ENCODE measurements around the gene GALNT6. TPM values are rescaled to one million over a fixed set of nuclear protein-coding genes. Genes with fewer than 3 reads are reported as not detected.

The GALNT6 gene
- total and polyA plus RNA-seq, 2 donors (not counting 3 experiments of a cell fraction or from before 2014, with no cell fraction given) = 18.7 to 39.2 TPM

DNA sequence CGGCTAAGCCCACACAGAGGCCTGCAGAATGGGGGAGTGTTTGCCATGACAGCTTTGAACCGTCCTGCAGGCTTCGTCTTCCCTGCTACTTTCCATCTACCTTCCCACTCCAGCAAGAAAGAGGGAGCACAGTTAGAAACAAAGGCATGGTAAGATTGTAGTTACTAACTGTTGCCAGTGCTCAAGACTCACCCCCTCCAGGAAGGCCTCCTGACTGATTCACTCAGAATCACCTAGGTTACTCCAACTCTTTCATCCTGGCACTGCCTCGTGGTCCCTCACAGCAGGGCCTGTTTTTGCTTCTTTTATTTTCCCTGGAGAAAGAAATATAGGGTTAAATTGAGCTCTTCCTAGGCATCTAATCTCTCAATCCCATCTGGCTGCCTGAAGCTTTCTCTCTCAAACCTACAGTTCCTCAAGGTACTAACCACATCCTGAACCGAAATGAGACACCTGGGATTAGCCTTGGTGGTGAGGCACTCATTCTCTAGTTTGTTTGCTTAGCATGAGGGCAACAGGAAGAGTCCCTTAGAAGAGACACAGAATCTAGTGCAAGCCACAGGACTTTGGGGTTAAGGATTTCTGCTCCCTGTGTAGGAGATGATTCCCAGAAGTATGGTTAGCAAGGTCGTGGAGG lies 7.8 kb downstream of the GALNT6 start:
- no peak for TF ChIP-seq GATA2 (IDR thresholded peaks at IDR 0.05; ENCODE audit: insufficient read depth, insufficient read length, low read depth, low read length)
- no peak for TF ChIP-seq MAX (IDR thresholded peaks at IDR 0.05; ENCODE audit: insufficient read depth, insufficient read length)
- no peak for TF ChIP-seq POLR2AphosphoS5 (IDR thresholded peaks at IDR 0.05; ENCODE audit: insufficient read depth, low read depth, low read length)
- no peak for TF ChIP-seq EZH2 (IDR thresholded peaks at IDR 0.05; ENCODE audit: borderline replicate concordance, low read depth, low read length, severe bottlenecking)
- TF ChIP-seq, protein P1, sequence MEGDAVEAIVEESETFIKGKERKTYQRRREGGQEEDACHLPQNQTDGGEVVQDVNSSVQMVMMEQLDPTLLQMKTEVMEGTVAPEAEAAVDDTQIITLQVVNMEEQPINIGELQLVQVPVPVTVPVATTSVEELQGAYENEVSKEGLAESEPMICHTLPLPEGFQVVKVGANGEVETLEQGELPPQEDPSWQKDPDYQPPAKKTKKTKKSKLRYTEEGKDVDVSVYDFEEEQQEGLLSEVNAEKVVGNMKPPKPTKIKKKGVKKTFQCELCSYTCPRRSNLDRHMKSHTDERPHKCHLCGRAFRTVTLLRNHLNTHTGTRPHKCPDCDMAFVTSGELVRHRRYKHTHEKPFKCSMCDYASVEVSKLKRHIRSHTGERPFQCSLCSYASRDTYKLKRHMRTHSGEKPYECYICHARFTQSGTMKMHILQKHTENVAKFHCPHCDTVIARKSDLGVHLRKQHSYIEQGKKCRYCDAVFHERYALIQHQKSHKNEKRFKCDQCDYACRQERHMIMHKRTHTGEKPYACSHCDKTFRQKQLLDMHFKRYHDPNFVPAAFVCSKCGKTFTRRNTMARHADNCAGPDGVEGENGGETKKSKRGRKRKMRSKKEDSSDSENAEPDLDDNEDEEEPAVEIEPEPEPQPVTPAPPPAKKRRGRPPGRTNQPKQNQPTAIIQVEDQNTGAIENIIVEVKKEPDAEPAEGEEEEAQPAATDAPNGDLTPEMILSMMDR (IDR thresholded peaks at IDR 0.05; ENCODE audit: extremely low read depth in 1 of 2, insufficient read depth in 1 of 2, low read depth in 1 of 2, low read length in 2 of 2) = no peak
- TF ChIP-seq FOS (IDR thresholded peaks at IDR 0.05; ENCODE audit: borderline replicate concordance, insufficient read depth, low read length) = no peak
- TF ChIP-seq JUN (IDR thresholded peaks at IDR 0.05; ENCODE audit: borderline replicate concordance, insufficient read depth, insufficient read length, low read depth) = no peak
- no peak for TF ChIP-seq POLR2A (IDR thresholded peaks at IDR 0.05; ENCODE audit: low read depth, low read length)
- no peak for TF ChIP-seq MYC (IDR thresholded peaks at IDR 0.05; ENCODE audit: low read depth, low read length)
- peaks cover 4% of the 10 kb centered on the region for H3K4me1 ChIP-seq (ENCODE audit: control insufficient read depth, extremely low read depth, insufficient read depth, low read length)
- dilution Hi-C loops (cut with MboI; ENCODE audit: extremely low pct_ligation_motif_present, low sequenced_read_pairs) (no loop called here), intact Hi-C loops (cut with micrococcal nuclease) (no loop called here)
- H3K4me2 ChIP-seq (ENCODE audit: insufficient read depth, low read length) = no peak overlapping the region
- ChIA-PET CTCF (interaction anchor here (1.2 kb wide), 1 partner anchor 15 kb away, joined by 3 read pairs; no protein-coding TSS in a partner anchor), POLR2A (no interaction called here)
- no peaks in the 10 kb centered on the region for H3K9me1 ChIP-seq (replicated peaks; ENCODE audit: control insufficient read depth, extremely low read depth, insufficient read depth, low read length)
- no peak overlapping the region for H3K27ac ChIP-seq (ENCODE audit: insufficient read depth, low read depth, low read length)
- no peak overlapping the region for H3K9ac ChIP-seq (replicated peaks; ENCODE audit: extremely low read depth, insufficient read depth, low read length)
- no peaks in the 10 kb centered on the region for H4K20me1 ChIP-seq (replicated peaks; ENCODE audit: control insufficient read depth, extremely low read depth, insufficient read depth, low read length)
- no peak for FAIRE-seq
- H3K9me3 ChIP-seq (replicated peaks; ENCODE audit: control insufficient read depth, insufficient read depth, low read length) = no peaks in the 10 kb centered on the region
- H3K36me3 ChIP-seq (ENCODE audit: control insufficient read depth in 2 of 2, extremely low read depth in 1 of 2, insufficient read depth in 2 of 2, low read length in 2 of 2) = no peaks in the 10 kb centered on the region
- BruUV-seq (replicated peaks) = no TSS peak
- H3K79me2 ChIP-seq (ENCODE audit: control insufficient read depth, insufficient read depth, low read length) = no peaks in the 10 kb centered on the region
- no peak overlapping the region for H3K4me3 ChIP-seq (replicated peaks in 1 of 3; ENCODE audit: insufficient read depth in 1 of 3, low read depth in 1 of 3, low read length in 3 of 3)
- H3K27me3 ChIP-seq (ENCODE audit: control insufficient read depth in 2 of 2, insufficient read depth in 2 of 2, low read length in 2 of 2) = no peaks in the 10 kb centered on the region
- H2AFZ ChIP-seq (ENCODE audit: low read depth, low read length) = no peak overlapping the region
- DNase-seq (ENCODE audit: low read depth, low spot score) = no peak
